HG02981 (cell line): ENCODE data around the gene ADGB.
"Not testable (repeated sequence)": the region's sequence is repeated elsewhere in the genome, so short reads cannot be mapped to it uniquely, and the experiment has no call there.

Source experiments
- ATAC-seq: cut with Tn5 transposase; IDR thresholded peaks from one replicate; pipeline ENCODE4 v1.9.1; 2021; ENCODE audit warnings: mild to moderate bottlenecking, moderate library complexity; ENCODE audit not compliant: unreplicated experiment

Gene ADGB

GRCh38 chr6:146741609-146742008 lies 142.8 kb downstream of the ADGB start:
- no peak for ATAC-seq

GRCh38 chr6:146753306-146753705 lies 154.5 kb downstream of the ADGB start:
- no peak for ATAC-seq

- ATAC-seq: no peak
Measured at GRCh38 chr6:146767632-146768031, 168.9 kb downstream of the ADGB start.

- ATAC-seq: no peak
Measured at GRCh38 chr6:146768722-146769121, 169.9 kb downstream of the ADGB start.

- peak; percentile 9 for ATAC-seq
Measured at GRCh38 chr6:146770275-146770964, 171.6 kb downstream of the ADGB start.

GRCh38 chr6:146770965-146771735 lies 172.4 kb downstream of the ADGB start:
- peak; percentile 50 for ATAC-seq

- ATAC-seq: no peak
Measured at GRCh38 chr6:146775220-146775619, 176.4 kb downstream of the ADGB start.

GRCh38 chr6:146781836-146782235 lies 183.1 kb downstream of the ADGB start:
- no peak for ATAC-seq

GRCh38 chr6:146785001-146785585 lies 186.3 kb downstream of the ADGB start:
- peak; percentile 89 for ATAC-seq

- ATAC-seq: no peak
Measured at GRCh38 chr6:146787876-146788508, 189.2 kb downstream of the ADGB start.

- ATAC-seq: no peak
Measured at GRCh38 chr6:146790561-146791091, 191.9 kb downstream of the ADGB start.

GRCh38 chr6:146791930-146792329 lies 193.2 kb downstream of the ADGB start:
- no peak for ATAC-seq

- ATAC-seq: not testable (repeated sequence)
Measured at GRCh38 chr6:146793218-146793617, 194.4 kb downstream of the ADGB start.

GRCh38 chr6:146795479-146796133 lies 196.8 kb downstream of the ADGB start:
- no peak for ATAC-seq

- not testable (repeated sequence) for ATAC-seq
Measured at GRCh38 chr6:146803167-146803566, 204.4 kb downstream of the ADGB start.

- ATAC-seq: no peak
Measured at GRCh38 chr6:146803601-146804000, 204.8 kb downstream of the ADGB start.

- ATAC-seq: no peak
Measured at GRCh38 chr6:146805546-146806325, 207.0 kb downstream of the ADGB start.

GRCh38 chr6:146809014-146809413 lies 210.2 kb downstream of the ADGB start:
- ATAC-seq: not testable (repeated sequence)

GRCh38 chr6:146812811-146813321 lies 214.1 kb downstream of the ADGB start:
- not testable (repeated sequence) for ATAC-seq

GRCh38 chr6:146813554-146813953 lies 214.8 kb downstream of the ADGB start:
- no peak for ATAC-seq
